COLO829 (cell line): ENCODE measurements around the gene CD200.

ENCODE experiments used
- DNase-seq: peaks from one replicate; pipeline ENCODE4 v3.0.0; 2012; ENCODE audit warnings: low spot score

The CD200 gene, protein sequence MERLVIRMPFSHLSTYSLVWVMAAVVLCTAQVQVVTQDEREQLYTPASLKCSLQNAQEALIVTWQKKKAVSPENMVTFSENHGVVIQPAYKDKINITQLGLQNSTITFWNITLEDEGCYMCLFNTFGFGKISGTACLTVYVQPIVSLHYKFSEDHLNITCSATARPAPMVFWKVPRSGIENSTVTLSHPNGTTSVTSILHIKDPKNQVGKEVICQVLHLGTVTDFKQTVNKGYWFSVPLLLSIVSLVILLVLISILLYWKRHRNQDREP

DNA sequence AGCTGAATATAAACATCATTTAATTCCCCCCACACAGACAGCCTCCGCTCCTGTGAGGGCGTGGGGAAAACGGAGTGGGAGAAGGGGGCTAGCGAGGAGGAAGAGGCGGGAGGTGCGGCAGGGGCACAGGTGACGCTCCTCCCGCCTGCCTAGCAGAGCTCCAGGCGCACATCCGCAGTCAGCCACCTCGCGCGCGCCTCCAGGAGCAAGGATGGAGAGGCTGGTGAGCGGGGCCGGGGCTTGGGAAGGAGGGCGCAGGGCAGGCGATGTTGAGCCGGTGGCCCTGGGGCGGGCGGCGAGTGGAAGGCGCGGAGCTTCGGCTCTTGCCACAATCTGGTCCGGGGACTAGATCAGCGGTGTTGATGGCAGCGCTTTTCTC, at the start of gene CD200:
Gene CD200, plus strand, starts transcription at position 155 of the 379 bp plus-strand sequence. Its CDS starts 57 bp downstream, at position 212.
- no peak for DNase-seq

DNA sequence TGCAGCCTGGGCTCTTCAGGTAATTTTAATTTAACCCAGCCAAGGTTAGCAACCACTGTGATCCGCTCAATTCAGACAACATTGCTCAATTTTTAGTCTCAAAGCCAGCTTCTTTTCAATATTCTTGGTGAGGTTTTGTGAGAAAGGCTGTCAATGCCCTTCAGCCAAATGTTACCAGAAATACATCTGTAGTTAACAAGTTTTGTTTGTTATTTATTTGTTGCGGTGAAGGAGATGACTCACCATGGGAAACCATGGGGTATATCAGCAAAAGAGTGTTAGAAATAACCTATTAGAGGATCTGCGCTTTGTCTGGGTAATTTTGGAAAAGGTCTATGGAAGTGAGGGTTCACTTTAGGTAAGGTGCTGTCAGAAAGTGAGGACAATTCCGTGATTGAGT, 43.9 kb upstream of the CD200 start:
- no peak for DNase-seq

DNA sequence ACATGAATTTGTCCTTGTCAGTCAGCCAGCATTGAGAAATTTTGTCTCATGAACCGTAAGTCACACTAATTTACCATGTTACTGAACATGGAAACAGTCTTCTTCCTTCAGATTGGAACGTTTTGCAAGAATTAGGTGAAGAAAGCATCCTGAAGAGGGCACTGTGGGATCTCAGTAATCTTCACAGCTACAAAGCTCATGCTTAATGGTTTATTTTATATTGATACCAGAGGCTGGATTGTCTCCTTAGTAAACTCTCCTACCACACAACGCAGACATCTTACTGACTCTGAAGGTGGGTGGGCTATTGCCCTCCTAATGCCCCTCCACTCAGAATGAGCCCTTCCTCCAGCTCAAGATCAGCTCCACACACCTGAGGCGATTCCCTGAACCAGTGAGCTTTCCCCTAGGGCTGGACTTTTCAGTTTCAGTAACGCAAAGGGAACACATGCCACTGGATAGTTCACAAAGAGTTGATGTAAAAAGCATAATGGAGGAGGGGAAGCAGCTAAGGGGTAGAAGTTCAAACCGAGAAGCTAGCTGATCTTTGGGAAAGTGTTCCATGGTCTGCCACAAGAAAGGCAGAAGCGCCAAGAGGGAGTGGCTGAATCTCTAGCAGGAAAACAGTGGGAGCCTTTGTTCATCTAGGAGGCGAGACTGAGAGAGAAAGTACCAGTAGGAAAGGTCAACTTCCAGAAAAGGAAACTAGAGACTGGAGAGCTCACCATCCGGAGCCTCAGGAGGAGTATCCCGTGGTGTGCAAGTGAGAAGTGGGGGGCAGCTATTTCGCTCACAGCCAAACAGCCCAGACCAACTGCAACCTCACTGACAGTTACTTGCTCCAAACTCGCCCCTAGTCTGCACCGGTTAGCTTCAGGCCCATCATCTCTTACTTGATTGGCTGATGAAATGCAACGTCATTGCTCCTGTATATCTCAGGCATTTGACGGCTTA, 39.3 kb upstream of the CD200 start, which contains the start of gene SLC9C1:
Gene SLC9C1, minus strand, starts transcription at position 849 of the 954 bp plus-strand sequence. CDS start 7,425 bp downstream, outside the sequence.
- peak; percentile 79 for DNase-seq

DNA sequence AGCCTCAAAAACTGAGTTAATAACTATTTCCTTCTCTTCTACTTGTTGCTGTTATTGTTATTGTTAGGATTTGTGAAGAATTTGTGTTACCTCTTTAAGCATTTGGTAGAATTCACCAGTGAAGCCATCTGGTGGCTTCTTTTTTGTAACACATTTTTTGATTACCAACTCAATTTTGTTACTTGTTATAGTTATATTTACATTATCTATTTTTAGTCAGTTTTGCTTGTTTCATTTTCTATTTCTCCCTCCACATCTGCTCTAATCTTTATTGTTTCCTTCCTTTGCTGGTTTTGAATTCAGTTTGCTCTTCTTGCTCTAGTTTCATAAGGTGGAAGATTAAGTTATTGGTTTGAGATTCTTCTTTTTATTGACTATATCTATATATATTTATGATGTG, 35.2 kb upstream of the CD200 start:
- DNase-seq: no peak

DNA sequence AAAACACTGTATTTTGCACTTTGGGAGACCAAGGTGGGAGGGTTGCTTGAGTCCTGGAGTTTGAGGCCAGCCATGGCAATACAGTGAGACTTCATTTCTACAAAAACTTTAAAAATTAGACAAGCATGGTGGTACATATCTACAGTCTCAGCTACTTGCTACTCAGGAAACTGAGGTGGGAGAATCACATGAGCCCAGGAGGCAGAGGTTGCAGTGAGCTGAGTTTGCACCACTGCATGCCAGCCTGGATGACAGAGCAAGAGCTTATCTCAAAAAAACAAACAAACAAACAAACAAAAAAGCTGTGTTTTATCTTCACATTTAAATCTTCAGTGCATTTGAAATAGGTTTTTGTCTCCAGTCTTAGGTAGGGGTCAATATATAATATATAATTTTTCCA, 34.2 kb upstream of the CD200 start:
- no peak for DNase-seq

DNA sequence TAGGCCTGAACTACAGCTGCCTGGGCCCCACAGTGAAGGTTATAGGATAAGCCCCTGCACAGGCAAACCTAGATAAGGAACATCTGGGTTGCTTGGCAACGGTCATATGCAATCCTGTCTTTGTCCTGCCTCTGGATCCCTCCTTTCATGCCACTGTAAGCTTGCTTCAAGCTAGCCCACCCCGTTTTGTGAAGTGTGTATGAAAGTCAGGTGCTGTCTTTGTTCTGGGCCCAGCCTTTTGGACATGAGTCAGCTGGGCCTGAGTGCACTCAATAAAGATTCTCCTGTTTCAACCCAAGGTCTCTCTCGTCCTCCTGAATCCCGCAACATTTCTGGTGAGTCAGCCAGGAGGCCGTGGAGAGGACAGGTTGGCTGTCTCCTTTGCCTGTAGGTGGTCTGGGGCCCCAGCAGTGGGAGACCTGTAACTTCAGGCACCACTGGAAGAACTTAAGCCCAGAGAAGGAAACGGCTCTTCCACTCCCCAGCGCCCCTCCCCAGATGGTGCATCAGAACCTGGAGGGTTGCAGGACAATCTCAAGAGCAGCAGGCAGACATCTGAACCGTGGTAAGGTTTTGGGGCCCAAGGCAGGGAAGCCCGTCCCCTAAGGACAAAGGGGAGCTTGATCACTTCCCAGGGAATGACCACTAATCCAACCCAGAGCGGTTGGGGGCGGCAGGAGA, 30.7 kb upstream of the CD200 start:
- DNase-seq: no peak

DNA sequence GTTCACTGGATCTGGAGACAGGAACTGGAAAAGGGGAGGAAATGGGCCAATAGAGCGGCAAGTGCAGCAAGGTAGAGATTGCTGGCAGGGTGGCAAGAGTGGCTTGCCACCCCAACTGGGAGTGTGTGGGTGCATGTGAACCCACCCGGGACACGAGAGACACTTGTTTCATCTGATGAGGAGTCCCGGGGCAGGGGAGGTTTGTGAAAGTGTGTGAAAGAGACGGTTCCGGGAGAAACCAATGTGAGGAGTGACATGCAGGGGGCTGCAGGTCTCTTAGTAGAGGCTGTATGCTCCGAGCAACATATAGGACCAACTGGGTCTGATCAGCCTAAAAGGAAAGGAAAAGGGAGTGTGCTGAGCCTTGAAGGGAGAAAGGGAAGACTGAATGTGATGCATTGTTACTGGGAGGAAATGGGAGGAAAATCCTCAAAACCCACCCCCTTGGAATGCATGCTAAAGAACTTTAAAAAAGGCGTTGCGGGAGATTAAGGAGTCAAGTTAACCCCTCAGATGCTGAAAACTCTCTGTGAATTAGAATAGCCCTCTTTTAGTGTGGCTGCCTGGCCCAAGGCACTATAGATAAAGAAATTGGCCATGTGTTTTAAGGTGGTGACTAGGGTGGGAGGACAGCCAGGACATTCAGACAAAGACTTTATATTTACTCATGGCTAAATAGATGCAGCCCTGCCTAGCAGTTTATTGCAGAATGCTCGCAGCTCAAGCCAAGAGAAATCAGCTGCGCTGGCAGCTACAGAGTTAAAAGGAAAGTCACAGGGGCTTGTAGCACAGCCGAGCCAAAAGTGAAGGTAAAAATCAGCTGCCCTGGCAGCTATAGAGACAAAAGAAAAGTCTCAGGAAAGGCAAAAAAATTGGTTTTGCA, 29.8 kb upstream of the CD200 start:
- peak; percentile 83 for DNase-seq

DNA sequence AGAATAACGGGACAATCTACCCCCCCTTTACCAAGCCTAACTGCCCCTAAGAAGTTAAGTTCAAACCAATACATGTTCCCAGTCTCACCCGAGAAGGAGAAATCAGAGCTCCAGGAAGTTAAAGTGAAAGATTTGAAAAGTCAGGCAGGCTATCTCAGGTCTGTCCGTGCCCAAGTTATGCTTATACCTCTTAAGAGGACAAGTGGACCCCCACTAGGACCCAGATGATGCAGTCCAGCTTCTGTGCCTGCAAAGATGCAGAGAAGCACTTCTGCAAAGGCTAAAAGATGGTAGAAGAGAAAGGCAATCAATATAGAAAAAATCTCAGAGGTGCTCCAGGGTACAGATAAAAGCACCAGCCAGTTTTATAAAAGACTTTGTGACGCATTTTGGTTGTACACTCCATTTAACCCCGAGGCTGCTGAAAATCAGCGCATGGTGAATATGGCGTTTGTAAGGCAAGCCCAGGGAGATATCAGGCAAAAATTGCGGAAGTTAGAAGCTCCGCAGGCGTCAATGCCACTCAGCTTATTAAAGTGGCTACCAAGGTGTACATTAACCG, 29.1 kb upstream of the CD200 start:
- DNase-seq: peak; percentile 49

DNA sequence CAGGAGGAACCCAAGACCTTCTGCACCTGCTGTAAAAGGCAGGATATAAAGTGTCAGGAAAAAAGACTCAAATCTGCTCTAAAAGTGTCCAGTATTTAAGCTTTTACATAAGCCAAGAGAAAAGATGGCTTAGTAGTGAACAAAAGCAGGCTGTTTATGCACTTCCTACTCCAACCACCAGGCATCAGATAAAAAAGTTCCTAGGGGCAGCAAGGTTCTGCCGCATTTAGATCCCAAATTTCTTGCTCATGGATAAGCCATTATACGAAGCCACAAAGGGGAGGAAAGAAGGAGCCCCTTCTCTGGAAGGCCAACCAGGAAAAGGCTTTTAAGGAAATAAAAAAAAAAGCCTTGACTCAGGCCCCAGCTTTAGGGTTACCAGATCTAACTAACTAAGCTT, 28.3 kb upstream of the CD200 start:
- no peak for DNase-seq

DNA sequence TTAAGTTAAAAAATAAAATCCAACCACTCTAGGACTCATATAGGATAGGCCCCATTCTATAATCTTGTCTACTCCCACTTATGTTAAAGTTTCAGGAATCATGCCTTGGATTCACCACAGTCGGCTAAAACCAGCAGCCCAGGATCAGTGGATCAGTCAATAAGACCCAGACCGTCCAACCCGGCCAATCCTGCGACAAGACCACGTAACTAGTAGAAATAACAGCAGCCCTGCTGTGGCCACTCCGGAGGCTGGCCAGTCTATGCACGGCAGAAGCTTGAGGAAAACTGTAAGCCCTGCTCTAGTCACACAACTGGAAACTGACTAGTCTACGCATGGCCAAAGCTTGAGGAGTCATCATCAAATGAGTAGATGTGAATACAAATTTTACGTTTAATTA, 26.1 kb upstream of the CD200 start:
- DNase-seq: no peak

DNA sequence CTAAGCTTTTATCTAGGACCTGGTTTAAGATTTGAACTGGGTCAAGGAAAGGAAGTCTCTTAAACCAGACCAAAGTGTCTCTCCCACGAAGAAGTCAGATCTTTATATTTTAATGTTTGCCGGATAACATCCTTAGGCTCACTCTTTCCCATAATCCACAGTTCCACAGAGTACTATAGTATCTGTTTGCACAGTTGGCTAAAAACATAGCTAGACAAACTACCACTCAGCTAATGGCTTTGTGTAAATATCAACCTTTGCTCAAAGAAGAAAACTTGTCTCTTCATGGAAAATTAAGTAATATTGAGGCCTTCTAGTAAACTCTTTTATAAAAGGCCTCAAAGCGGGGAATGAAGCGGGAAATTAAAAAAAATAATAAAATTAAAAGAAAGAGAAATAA, 25.4 kb upstream of the CD200 start:
- no peak for DNase-seq

DNA sequence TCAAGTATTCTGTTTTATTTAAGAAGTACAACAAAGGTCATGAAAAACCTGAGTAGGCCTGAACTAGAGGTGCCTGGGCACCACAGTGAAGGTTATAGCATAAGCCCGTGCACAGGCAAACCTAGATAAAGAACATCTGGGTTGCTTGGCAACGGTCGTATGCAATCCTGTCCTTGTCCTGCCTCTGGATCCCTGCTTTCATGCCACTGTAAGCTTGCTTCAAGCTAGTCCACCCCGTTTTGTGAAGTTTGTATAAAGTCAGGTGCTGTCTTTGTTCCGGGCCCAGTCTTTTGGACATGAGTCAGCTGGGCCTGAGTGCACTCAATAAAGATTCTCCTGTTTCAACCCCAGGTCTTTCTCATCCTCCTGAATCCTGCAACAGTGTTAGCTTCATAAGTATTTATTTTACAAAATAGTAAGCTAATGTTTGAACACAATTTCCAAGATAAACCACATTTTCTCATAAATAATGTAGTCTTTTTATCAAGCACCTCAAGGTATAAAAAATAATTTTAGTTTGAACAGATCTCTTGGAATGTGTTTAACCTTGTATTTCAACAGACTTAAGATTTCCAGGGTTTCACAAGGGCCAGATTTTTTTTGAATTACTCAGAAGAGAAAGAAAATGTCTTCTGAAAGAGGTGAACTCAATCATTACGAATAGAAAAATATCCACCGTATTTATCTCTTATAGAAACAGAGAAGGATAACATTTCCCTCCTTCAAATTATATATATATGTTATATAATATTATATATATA, 24.6 kb upstream of the CD200 start:
- peak; percentile 50 for DNase-seq

DNA sequence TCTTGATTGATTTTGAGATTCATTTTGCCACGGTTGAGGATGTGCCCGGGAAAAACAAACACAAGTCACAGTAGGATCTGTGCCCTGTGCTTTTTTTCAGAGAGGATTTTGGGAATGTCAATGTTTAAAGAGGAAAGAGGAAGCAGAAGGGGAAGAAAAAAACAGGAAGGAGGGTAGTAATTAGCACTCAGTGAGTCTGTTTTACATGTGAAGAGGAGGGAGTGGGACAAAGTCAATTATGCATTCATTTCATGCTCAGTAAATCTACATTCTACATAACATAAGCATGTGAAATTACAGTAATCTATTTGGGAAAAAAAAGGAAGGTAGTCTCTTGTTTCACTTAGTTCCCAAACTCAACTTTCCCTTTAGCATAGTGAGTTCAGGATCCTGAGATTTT, 18.3 kb upstream of the CD200 start:
- no peak for DNase-seq

DNA sequence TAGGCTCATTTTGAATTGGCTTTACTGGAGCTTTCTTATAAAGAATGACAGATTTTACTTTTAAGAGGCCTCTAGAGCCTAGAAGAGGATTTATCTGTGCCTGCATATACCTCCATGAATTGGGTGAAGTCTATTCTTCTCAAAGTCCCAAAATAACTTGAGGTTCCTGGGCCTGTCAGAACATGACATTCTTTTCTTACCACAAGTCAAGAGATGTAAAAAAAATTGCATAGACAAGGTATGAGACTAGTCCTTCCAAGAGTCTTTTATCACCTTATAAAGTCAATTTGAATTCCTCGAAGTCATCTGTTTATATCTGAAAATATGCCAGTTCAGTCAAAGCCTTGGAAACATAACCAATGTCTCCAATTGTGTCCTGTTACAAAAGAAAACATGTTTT, 17.2 kb upstream of the CD200 start:
- no peak for DNase-seq

DNA sequence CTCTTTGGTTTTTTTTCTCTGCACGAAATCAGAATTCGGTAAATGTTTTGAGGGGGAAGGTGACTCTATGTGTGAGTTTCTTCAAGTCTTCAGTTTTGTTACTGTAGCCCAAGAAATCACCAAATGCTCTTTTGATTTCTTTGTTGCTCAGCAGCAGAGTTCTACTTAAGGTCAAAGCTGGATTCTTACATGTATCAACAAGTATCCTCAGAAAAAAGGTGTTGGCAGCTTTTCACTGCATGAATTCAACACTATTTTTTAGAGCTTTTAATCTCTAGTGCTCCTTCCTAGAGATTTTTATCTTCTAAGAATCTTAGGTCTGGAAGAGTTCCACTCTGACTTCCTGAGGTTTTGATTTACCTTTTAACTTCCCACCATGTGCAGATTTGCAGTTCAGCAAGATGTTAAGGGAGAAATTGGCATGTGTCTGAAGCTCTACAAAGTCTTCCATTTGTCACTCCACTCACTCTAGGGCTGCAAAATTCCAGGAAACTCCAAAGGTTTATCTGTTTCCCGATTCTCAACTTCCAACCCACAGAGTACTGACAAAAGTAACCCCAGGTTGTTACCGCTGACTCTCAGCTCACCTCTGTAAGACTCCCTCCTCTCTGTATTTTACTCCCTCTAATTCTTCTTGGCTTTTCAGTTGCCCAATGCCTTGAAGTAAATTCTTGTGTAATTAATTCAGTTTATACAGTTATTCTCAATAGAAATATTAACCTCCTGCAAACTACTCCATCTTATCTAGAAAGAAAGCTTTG, 13.3 kb upstream of the CD200 start:
- DNase-seq: no peak

DNA sequence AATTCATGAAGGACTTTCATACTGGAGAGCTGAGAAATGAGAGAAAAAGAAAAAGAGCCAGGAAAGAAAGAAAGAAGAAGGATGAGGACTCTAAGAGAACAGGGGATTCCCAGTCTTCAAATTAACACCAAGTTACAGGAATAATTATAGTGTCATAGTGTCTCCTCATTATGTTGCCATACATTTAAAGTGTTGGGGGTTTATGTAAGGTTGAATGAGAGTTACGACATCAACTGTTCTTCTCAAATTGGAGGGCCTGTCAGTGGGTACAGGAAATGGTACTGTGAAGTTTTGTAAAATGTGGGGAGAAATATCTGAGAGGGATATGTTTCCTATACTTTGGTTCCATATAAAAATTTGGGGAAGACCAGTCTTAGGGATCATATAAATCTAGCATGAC, 12.3 kb upstream of the CD200 start:
- no peak for DNase-seq

DNA sequence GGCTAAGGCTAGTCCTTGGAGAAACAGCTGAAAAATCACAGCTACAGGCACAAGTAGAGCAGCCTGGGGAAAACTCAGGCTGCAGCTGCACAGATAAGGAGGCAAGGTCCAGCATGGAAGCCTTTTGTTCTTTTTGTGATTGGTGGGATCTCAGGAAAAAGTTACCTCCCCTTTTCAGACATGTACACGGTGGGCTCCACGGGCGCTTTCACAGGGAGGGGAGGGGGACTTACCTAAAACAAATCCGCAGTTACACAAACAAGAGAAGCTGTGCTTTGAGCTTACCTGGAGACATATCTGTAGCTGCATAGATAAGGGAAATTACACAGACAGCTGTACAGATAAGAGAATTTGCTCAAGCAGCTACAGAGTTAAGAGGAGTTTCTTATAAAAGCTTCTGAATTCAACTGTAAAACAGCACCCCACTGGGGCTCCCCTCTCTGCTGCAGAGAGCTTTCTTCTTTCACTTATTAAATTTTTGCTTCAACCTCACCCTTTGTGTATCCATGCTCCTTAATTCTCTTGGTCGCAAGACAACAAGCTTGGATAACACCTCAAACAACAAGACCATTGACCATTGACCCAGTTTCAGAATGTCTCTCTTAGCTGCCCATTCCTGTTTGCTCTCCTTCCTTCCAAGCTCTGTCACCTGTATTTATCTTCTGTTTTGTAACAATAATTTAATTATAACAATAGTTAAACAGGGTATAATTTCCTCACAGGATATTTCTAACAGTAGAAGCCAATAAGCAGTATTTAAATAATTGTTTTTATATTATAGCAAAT, 10.9 kb upstream of the CD200 start:
- DNase-seq: no peak

DNA sequence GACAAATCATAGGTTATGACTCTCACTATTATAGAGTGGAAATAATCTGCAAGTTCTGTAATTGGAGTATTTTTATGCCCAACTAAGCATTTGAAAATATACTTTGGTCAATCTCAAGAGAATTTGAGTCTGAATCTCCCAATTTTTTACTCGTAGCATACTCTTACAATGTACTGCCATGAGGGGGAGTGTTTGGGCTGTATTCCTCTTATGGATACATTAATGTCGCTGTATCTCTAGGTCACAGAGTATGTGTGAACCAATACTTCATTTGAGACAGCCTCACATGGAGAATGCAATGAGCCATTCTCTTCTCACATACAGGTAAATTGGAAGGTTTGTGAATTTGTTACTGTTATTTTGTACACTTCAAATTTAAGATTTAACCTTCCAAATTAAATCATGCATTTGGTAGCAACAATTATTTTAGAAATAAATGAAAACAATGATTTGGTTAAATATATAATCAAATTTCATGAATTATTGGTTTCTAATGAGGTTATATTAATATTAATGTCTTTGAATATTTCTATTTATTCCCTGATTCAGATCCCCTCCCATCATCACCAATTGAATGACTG, 5.5 kb upstream of the CD200 start:
- DNase-seq: no peak

DNA sequence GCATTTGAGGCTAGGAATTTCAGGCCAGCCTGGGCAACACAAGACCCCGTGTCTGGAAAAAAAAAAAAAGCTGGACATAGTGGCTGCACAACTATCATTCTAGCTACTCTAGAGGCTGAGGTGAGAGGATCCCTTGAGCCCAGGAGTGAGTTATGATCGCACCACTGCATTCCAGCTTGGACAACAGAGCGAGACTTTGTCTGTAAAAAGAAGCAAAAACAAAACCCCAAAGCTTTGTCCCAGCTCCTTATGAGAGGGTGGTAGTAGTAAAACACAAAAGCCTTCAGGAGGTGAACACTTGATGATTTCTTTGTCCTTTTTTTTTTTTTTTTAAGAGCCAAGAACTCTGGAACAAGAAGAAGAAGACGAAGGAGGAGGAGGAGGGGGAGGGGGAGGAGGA, 1.1 kb upstream of the CD200 start:
- no peak for DNase-seq
